ENCODE results near the gene AGER.

Gene AGER

DNA sequence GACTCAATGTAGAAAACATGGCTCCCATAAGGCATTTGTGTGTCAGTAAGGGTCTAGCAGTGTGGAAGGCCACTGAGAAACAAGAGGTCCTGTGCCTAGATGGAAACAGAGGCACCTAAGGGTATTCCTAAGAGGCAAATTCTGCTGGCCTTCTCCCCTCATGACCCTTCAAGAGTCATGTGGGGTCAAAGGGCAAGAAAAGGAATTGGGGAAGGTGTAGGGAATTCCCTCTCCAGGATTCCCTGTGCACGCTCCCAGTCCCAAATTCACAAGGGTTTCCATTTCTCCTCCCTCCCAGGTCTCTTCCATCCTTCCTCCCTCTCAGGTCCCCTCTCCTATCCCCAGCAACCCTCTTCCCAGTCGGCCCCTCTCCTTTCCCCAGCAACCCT, 8.7 kb downstream of the AGER start:
- in situ Hi-C loops (cut with MboI; ENCODE audit: low pct_unique_long_range_greater_than_20kb, low sequenced_read_pairs, unreplicated experiment): no loop called here
- no peak for DNase-seq (ENCODE audit: low spot score)
- no peak for TF ChIP-seq CTCF (IDR thresholded peaks at IDR 0.05; ENCODE audit: extremely low read depth, insufficient read depth, missing control alignments)

- in situ Hi-C loops (cut with MboI; ENCODE audit: low pct_unique_long_range_greater_than_20kb, low sequenced_read_pairs, unreplicated experiment): no loop called here
- no peak for DNase-seq (ENCODE audit: low spot score)
- no peak for TF ChIP-seq CTCF (IDR thresholded peaks at IDR 0.05; ENCODE audit: extremely low read depth, insufficient read depth, missing control alignments)
Observed at GRCh38 chr6:32174416-32174815, 9.6 kb downstream of the AGER start.

DNA sequence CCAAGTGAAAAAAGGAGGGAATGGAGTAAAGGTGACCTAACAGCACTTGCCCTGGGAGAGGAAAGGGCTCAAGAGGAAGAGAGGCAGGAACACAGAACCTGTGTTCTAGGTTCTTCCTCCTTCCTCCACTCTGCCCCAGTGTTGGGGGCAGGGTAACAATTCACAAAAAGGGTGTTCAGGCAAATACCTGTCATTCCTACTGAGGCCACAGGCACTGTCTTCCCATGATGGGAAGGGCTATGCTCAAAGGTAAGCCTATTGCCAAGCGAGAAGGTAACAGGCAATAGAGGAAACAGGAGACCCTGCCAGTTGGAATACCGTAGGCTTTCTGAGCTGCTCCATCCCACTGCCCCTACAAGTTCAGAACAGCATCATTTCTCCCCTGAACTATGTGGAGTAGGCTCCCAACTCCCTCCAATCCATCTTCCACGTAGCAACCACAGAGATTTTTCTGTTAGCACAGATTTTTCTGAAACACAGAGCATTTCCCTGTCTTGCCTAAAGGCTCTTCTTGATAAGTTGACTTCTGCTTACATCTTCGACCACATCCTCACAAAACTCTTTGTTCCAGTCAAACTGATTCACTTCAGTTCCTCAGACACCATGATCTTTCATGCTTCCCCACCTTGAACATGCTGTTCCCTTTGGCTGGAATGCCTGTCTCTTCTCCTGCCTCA, 10.9 kb downstream of the AGER start:
- DNase-seq (ENCODE audit: low spot score): no peak

GRCh38 chr6:32171234-32171633, 12.8 kb downstream of the AGER start:
- DNase-seq (ENCODE audit: low spot score): no peak
- TF ChIP-seq CTCF (IDR thresholded peaks at IDR 0.05; ENCODE audit: extremely low read depth, insufficient read depth, missing control alignments): no peak
- in situ Hi-C loops (cut with MboI; ENCODE audit: low pct_unique_long_range_greater_than_20kb, low sequenced_read_pairs, unreplicated experiment): no loop called here

More for the DNA sequence above, 10.9 kb downstream of the AGER start:
- TF ChIP-seq CTCF (IDR thresholded peaks at IDR 0.05; ENCODE audit: extremely low read depth, insufficient read depth, missing control alignments): no peak
- in situ Hi-C loops (cut with MboI; ENCODE audit: low pct_unique_long_range_greater_than_20kb, low sequenced_read_pairs, unreplicated experiment): no loop called here

GRCh38 chr6:32170294-32170693, 13.8 kb downstream of the AGER start:
- no peak for TF ChIP-seq CTCF (IDR thresholded peaks at IDR 0.05; ENCODE audit: extremely low read depth, insufficient read depth, missing control alignments)
- in situ Hi-C loops (cut with MboI; ENCODE audit: low pct_unique_long_range_greater_than_20kb, low sequenced_read_pairs, unreplicated experiment): no loop called here
- DNase-seq (ENCODE audit: low spot score): no peak

DNA sequence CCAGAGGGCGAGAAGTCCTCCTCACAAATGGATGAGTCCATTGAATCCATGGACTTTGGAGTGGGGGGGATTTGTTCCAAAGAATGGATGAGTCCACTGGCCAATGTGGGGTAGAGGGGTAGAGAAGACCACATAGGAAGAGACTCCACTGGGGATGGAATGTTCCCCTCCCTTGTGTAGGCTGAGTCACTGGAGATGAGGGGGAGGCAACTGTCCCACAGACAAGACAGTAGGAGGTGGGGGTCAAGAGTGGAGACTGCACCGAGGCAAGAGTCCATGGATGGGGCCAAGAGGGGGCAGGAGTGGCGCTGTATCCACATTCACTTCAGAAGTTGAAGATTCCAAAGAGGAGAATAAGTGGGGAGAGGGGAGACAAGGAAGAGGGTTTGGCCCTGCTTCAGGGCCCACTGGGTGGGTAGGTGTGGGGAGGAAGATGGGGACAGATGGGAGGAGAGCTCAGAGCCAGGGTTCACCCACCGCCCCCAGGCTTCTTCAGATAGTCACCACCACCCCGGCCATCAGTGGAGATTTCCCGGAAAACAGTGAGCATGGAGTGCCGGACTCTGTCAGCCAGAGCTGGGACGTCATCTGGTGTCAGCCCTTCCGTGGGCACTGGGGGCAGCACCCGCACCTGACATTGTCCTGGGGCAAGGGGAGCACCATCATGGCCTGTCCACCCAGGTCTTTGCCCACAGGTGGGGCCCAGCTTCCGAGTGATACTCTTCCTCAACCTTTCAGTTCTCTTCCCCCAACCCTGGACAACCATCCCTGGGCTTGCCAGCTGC, 15.1 kb downstream of the AGER start:
- DNase-seq (ENCODE audit: low spot score): no peak
- no peak for TF ChIP-seq CTCF (IDR thresholded peaks at IDR 0.05; ENCODE audit: extremely low read depth, insufficient read depth, missing control alignments)
- in situ Hi-C loops (cut with MboI; ENCODE audit: low pct_unique_long_range_greater_than_20kb, low sequenced_read_pairs, unreplicated experiment): no loop called here
